Thymus (tissue), 11 donors: ENCODE results near the gene RLN1. TPM values are rescaled to one million over a fixed set of nuclear protein-coding genes. Genes with fewer than 3 reads are reported as not detected.
"Not testable (repeated sequence)": the region's sequence is repeated elsewhere in the genome, so short reads cannot be mapped to it uniquely, and the experiment has no call there.

Source experiments
- DNase-seq, 9 donors: peaks; one replicate each; pipeline ENCODE4 v3.0.0-alpha.2; 2013; ENCODE audit warnings: low spot score in 9 of 9, low read depth in 6 of 9, missing footprints in 1 of 9
- H3K27ac ChIP-seq, 2 donors: one replicate each; pipeline ENCODE4 v1.5.1; 2013; ENCODE audit warnings: control low read depth in 1 of 2, low read depth in 1 of 2, low read length in 1 of 2, mild to moderate bottlenecking in 1 of 2, moderate library complexity in 1 of 2
- H3K27me3 ChIP-seq, 2 donors: one replicate each; pipeline ENCODE4 v1.5.1; 2013; ENCODE audit warnings: low read length in 1 of 2; ENCODE audit not compliant: control insufficient read depth in 2 of 2, insufficient read depth in 1 of 2
- H3K36me3 ChIP-seq, 2 donors: one replicate each; pipeline ENCODE4 v1.5.1; 2013; ENCODE audit warnings: low read length in 1 of 2, mild to moderate bottlenecking in 1 of 2, moderate library complexity in 1 of 2; ENCODE audit not compliant: control insufficient read depth in 2 of 2, insufficient read depth in 2 of 2
- H3K4me1 ChIP-seq, 2 donors: one replicate each; pipeline ENCODE4 v1.5.1; 2013; ENCODE audit warnings: low read length in 2 of 2; ENCODE audit not compliant: control insufficient read depth in 2 of 2, insufficient read depth in 2 of 2
- H3K4me3 ChIP-seq, 2 donors: one replicate each; pipeline ENCODE4 v1.5.1; 2013; ENCODE audit warnings: low read length in 2 of 2, control low read depth in 1 of 2, mild to moderate bottlenecking in 1 of 2
- H3K9me3 ChIP-seq, 2 donors: one replicate each; pipeline ENCODE4 v1.5.1; 2013; ENCODE audit warnings: low read length in 1 of 2, mild to moderate bottlenecking in 1 of 2; ENCODE audit not compliant: control insufficient read depth in 2 of 2, insufficient read depth in 1 of 2
- WGBS: extraction: QIAGEN DNeasy Blood & Tissue Kit; methylation state at CpG from one replicate; pipeline ENCODE4 v1.1.7; 2013; 5-methylcytosine and 5-hydroxymethylcytosine counted together
- polyA plus RNA-seq: library from polyadenylated mRNA; stranded (reverse); fragments of 200-250 nt; gene quantifications from one replicate; pipeline ENCODE4 v1.2.3, GENCODE V29; 2013
- total RNA-seq: library from RNA; stranded (reverse); fragments of 120-200 nt; gene quantifications from one replicate; pipeline ENCODE4 v1.2.4, GENCODE V29; 2013
- donor health status: healthy.

RLN1 gene
- total and polyA plus RNA-seq, 2 donors: 1.3 to 3.6 TPM

DNA sequence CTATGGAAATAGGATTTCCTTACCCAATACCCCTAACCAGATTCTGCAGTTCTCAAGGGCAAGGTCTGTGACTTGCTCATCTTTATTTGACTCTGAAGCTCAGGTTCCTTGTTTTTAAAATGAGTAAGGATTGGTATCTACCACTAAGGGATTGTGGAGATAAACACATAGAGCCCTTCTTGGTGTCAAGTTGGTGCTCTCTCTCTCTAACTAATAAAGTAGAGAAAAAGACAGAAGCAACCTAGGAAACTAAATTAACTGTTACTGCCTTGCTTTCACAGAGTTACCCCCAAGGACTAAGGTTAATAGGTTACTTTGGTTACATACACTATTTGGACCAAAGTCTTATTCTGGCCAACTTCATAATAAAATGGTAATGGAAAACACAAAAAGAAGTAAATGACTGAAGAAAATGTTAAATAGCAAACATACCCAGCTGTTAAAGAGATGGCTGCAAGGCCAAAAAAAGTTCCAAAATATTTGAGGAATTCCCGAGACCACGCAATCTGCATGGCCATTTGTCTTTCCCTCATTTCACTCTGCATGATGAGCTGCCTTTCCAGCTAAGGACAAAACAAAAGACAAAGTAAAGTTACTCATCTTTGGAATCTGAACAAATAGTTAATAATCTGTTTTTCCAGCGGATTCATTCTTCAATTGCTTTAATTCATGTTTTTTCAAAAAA is 21.8 kb upstream of the RLN1 start:
- Histone ChIP-seq H3K9me3 (no peaks in the 10 kb centered on the region), H3K27ac (no peak overlapping the region), H3K36me3 (no peaks in the 10 kb centered on the region), H3K4me1 (no peaks in the 10 kb centered on the region), H3K27me3 (no peaks in the 10 kb centered on the region), H3K4me3 (no peak overlapping the region)
- WGBS: 97% methylated on average over 3 of the region's 3 CpGs
- DNase-seq: no peak

DNA sequence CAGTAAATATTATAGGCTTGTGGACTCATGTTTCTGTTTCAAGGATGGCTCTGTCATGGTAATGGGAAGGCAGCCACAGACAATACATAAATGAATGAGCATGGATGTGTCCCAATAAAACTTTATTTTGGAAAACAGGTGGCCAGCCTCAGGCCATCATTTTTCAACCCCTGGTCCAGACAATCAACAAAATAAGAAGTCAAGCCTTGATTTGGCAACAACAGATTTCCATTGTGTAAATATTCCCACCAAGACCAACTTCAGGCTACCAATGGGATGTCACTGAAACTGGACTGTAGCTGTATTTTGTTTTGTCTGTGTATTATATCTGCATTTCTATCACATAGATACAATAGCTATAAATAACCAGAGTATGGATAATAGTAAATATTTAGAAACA is 20.7 kb upstream of the RLN1 start:
- H3K36me3 ChIP-seq: no peaks in the 10 kb centered on the region
- no peak for DNase-seq
- H3K27me3 ChIP-seq: no peaks in the 10 kb centered on the region
- H3K27ac ChIP-seq: no peak overlapping the region
- no peak overlapping the region for H3K4me3 ChIP-seq
- H3K4me1 ChIP-seq: no peaks in the 10 kb centered on the region
- no peaks in the 10 kb centered on the region for H3K9me3 ChIP-seq

DNA sequence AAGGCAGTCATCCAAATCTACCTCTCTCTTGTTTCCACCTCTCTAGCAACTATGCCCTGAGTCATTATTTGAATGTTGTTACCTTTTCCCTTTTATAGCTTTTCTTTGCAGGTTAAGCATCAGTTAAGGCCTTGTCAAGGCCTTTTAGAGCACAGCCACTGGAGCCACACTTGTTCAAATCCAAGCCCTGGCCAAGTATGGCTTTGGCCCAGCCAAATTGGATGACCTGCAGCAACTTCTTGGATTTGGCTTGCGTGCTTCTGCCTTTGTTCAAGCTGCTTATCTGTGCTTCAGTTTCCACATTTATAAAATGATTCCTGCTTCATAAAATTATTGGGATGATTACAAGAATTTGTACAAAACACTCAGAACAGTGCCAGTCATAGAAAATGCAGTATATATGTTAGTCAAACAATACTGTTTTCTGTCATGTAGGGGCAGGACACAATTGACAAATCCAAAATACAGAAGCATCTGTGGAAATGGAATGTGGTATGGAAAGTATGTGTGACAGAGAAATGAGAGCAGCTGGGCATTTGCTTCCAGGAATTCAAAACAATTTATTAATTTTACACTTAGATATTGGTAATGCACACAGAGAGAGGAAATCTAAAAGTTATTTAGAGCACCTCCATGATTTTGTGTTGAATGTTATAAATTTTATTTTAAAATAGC is 17.9 kb upstream of the RLN1 start:
- WGBS: 98% methylated on average over 1 of the region's 1 CpG
- no peaks in the 10 kb centered on the region for H3K27me3 ChIP-seq
- no peak overlapping the region for H3K27ac ChIP-seq
- no peaks in the 10 kb centered on the region for H3K36me3 ChIP-seq
- DNase-seq: no peak
- no peak overlapping the region for H3K4me3 ChIP-seq
- H3K4me1 ChIP-seq: peaks cover 0 to 4% of the 10 kb centered on the region in 2 donors
- no peaks in the 10 kb centered on the region for H3K9me3 ChIP-seq

DNA sequence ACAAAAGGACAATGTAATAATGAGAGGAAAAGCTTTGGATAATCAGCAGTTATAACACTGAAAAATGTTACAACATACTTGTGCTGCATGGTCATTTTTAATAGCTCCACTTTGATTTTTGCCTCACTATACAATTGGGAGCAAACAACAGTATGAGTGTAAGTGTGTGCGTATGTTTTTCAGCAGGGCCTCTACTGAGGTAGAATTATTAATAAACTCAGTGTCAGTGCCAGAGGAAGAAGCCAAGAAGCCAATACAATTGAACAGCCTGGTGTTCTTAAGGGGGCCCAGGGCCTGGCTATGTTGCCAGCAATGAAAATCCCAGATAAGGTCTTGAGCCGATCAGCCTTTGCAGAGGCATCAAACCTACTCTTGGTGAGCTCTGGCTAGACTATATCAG is 16.1 kb upstream of the RLN1 start:
- WGBS: 95% methylated on average over 2 of the region's 2 CpGs
- Histone ChIP-seq H3K4me1 (peaks cover 0 to 4% of the 10 kb centered on the region in 2 donors), H3K4me3 (no peak overlapping the region), H3K27ac (no peak overlapping the region), H3K9me3 (no peaks in the 10 kb centered on the region), H3K36me3 (no peaks in the 10 kb centered on the region), H3K27me3 (no peaks in the 10 kb centered on the region)
- no peak for DNase-seq

DNA sequence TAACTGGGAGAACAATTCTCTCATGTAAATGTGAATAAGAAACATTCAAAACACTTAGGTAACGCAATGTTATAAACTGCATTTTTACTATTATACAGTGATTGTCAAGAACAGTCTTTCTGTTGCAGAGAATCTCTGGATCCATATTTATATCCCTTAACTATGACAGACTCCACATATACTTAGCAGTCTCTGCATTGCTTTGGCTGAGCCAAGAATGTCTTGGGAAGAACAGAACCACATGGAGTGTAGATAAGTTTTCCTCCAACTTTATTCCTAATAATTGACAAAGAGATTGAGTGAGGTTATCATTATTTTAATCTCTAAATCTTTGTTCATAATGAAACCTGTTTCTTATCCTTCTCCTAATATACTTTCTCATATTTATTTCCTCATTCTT is 15.6 kb upstream of the RLN1 start:
- H3K4me3 ChIP-seq: no peak overlapping the region
- no peaks in the 10 kb centered on the region for H3K27me3 ChIP-seq
- H3K9me3 ChIP-seq: peaks cover 0 to 4% of the 10 kb centered on the region in 2 donors
- DNase-seq: no peak
- no peak overlapping the region for H3K27ac ChIP-seq
- peaks cover 0 to 4% of the 10 kb centered on the region in 2 donors for H3K4me1 ChIP-seq
- 97% methylated on average over 1 of the region's 1 CpG for WGBS
- H3K36me3 ChIP-seq: no peaks in the 10 kb centered on the region

DNA sequence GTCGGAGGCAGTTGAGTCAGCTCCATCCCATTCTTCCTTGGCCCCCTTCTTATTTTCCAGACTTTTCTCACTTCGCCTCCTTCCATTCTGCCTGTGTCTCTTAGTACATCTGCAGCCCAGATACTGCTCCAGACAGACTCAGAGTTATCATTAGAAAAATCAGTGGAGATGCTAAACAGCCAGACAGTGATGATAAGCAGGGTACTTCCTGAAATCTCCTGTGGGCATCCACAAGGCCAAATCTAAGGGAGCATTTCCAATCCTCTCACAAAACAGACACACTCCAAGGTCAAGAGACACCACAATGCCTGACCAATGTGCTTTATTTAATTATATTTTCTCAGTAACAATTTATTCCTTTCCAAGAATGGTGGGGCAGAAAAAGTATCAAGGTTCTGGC is 14.5 kb upstream of the RLN1 start:
- Histone ChIP-seq H3K9me3 (peaks cover 0 to 9% of the 10 kb centered on the region in 2 donors), H3K27me3 (no peaks in the 10 kb centered on the region), H3K36me3 (no peaks in the 10 kb centered on the region), H3K27ac (no peak overlapping the region), H3K4me1 (peaks cover 0 to 4% of the 10 kb centered on the region in 2 donors), H3K4me3 (no peak overlapping the region)
- no peak for DNase-seq
- WGBS: 96% methylated on average over 2 of the region's 2 CpGs

DNA sequence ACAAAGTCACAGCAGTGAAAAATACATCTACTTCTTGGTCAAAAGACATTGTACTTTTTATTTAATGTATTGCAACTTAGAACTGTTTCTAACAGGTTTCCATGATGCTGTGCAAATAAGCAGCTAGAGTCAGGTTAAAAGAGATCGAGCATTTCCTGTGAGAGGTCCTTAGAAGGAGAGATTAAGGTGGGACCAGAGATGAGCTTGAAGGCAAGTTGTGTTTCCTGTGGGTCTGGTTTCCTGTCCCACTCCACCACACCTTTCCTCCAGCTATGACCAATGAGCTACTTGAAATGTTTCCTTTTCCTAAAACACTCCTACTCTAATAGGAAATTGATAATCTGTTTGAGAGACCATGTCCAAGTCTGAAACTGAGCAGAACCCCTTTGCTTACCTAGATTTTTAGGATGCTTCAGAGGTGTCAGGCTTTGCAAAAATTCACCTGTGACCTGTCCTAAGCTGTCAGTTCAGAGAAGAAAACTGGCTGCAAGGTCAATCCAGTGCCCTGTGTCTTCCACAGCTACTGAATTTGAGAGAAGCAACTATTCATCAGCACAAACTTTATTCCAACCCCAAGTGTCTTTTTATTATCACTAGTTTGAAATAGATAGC is 13.1 kb upstream of the RLN1 start:
- H3K27me3 ChIP-seq: no peaks in the 10 kb centered on the region
- DNase-seq: peak in 4 of 9 donors; percentile 16 to 64 (median 32)
- H3K4me3 ChIP-seq: no peak overlapping the region
- WGBS: 23% methylated on average over 1 of the region's 1 CpG
- peaks cover 0 to 9% of the 10 kb centered on the region in 2 donors for H3K9me3 ChIP-seq
- H3K4me1 ChIP-seq: peaks cover 0 to 4% of the 10 kb centered on the region in 2 donors
- no peak overlapping the region for H3K27ac ChIP-seq
- no peaks in the 10 kb centered on the region for H3K36me3 ChIP-seq

DNA sequence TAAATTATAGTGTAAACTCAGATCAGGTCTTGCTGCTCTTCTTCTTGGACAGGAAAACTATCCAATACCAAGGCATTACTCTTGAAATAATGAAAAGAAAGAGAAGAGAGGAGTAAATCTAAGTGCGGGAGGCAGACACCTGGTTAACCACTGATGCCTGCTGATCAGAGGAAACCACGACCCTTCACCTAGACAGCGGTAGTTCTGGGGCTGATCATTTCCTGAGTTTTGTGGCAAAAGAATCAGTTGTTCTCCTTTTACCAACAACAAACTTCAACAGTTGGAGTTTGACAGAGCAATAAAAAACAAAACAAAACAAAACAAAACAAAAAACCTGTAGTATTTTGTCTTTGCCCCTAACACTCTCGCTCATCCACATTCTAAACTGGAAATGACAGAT is 3.0 kb downstream of the RLN1 start:
- H3K4me3 ChIP-seq: no peak overlapping the region
- no peaks in the 10 kb centered on the region for H3K9me3 ChIP-seq
- H3K27ac ChIP-seq: peak overlapping the region; percentile 5 to 68
- WGBS: 11% methylated on average over 4 of the region's 4 CpGs
- no peaks in the 10 kb centered on the region for H3K27me3 ChIP-seq
- no peaks in the 10 kb centered on the region for H3K36me3 ChIP-seq
- H3K4me1 ChIP-seq: peaks cover 2 to 6% of the 10 kb centered on the region in 2 donors
- peak in 4 of 9 donors; percentile 37 to 78 (median 48) for DNase-seq

DNA sequence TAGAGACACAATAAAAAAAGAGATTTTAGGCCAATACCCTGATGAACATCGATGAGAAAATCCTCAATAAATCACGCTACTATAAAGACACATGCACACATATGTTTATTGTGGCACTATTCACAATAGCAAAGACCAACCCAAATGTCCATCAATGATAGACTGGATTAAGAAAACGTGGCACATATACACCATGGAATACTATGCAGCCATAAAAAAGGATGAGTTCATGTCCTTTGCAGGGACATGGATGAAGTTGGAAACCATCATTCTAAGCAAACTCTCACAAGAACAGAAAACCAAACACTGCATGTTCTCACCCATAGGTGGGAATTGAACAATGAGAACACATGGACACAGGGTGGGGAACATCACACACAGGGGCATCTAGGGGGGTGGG is 8.4 kb downstream of the RLN1 start:
- not testable (repeated sequence) for H3K4me3 ChIP-seq, H3K27me3 ChIP-seq, DNase-seq, H3K27ac ChIP-seq, H3K9me3 ChIP-seq, H3K36me3 ChIP-seq, H3K4me1 ChIP-seq
- WGBS: 92% methylated on average over 3 of the region's 3 CpGs
